ENCODE data around the gene MRPS10. TPM values are rescaled to one million over a fixed set of nuclear protein-coding genes. Genes with fewer than 3 reads are reported as not detected.
"Not testable (repeated sequence)": the region's sequence is repeated elsewhere in the genome, so short reads cannot be mapped to it uniquely, and the experiment has no call there.

The MRPS10 gene
- total RNA-seq, 1 experiment from 2014 or later, result 95.7 TPM

DNA sequence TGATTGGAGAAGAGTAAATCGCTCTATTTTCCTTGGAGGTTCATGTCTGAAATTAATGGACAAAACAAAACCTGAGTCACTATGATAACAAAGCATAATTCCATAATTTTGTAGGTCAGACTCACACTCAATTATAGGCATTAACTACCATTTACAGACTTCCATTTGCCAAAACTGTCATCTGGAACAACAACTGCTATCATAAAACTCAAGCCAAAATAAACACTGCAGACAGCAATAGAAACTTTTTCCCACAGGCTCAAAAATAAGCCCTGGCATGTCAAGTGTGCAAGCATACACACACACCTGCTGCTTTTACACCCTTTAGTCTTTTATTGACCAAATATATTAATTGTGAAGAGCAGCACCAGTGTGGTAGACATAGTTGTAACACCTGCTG lies 7.1 kb downstream of the MRPS10 start:
- no peak for DNase-seq (ENCODE audit: low read depth)

DNA sequence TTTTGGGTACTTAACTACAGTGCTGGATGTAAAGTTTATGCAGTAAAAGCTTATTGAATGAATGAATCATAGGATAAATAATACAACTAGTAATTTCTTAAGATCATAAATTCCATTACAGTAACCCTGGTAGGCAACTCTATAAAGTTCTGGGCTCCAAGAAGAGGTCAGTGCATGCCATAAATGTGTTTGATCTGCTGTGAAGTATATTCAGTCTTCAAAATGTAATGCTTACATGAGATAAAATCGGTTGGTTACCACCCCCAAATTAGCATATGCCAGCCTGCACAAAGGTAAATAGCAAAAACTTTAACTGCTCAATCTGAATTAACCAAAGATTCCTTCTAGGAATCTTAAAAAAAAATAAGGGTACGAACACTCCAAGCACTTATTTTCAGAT lies 10.1 kb downstream of the MRPS10 start:
- not testable (repeated sequence) for DNase-seq (ENCODE audit: low read depth)

DNA sequence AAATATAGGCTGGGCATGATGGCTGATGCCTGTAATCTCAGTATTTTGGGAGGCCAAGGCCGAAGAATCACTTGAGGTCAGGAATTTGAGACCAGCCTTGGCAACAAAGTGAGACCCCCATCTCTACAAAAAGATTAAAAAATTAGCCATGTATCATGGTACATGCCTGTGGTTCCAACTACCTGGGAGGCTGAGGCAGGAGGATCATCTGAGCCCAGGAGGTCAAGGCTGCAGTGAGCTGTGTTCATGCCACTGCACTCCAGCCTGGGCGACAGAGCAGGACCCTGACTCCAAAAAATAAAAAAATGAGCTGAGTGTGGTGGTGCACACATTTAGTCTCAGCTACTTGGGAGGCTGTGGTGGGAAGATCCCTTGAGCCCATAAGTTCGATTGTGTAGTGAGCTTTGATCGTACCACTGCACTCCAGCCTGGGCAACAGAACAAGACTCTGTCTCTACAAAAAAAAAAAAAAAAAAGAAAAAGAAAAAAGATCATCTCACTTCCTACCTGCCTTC lies 12.8 kb downstream of the MRPS10 start:
- no peak for DNase-seq (ENCODE audit: low read depth)

DNA sequence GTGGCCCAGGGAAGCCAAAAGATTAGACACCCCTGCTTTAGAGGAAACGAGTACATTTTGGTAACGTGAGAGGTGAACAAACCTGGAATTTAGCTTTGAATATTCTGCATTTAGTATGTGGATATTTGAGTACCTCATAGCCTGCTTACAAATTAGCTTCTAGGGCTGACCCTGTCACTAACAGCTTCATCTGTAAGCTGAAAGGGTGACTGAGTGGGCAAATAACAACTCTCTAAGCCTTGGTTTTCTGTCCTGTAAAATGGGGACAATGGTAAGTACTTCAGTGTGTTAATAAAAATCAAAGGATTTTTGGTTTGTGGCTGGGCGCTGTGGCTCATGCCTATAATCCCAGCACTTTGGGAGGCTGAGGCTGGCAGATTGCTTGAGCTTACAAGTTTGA lies 14.5 kb downstream of the MRPS10 start:
- DNase-seq (ENCODE audit: low read depth), result no peak

DNA sequence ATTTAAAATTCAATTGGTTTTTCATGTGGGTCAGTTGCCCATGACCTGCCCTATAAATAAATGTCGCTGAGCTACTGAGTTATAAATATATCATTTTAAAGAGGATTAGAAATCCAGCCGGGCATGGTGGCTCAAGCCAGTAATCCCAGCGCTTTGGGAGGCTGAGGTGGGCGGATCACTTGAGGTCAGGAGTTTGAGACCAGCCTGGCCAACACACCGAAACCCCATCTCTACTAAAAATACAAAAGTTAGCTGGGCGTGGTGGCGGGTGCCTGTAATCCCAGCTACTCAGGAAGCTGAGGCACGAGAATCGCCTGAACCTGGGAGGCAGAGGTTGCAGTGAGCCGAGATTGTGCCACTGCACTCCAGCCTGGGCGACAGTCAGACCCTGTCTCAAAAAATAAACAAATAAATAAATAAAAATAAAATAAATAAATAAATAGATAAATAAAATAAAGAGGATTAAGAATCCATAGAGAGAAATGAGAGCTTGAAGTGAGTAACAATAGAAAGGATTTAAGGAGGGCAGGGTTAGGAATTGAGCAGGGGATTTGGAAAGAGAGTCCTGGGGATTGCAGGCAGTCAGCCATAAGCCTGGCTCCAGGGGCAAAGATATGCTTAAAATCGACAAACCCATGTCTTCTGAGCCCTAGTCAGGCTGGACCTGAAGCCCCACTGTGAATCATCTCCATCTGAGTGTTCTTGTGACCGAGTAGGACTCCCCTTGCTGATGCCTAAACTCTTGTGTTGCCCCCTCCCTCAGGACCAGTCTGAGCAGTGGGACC lies 15.3 kb downstream of the MRPS10 start:
- DNase-seq (ENCODE audit: low read depth), result not testable (repeated sequence)

DNA sequence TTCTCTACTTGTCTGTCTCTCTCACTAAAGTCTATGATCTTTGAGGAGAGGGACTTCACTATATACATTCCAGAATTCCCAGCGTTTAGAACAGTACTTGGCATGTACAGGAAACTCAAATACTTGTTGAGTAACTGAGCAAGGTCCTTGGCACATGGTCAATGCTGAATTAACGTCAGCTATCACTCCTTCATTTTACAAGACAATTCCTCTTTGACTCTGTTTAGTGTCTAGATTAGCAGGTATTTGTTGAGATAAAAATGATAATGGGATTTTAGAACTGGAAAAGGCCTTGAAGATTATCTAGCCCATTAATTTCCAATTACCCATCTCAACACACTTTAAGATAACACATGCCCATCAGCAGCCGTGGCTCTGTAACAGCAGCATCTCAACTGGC lies 16.3 kb downstream of the MRPS10 start:
- no peak for DNase-seq (ENCODE audit: low read depth)

DNA sequence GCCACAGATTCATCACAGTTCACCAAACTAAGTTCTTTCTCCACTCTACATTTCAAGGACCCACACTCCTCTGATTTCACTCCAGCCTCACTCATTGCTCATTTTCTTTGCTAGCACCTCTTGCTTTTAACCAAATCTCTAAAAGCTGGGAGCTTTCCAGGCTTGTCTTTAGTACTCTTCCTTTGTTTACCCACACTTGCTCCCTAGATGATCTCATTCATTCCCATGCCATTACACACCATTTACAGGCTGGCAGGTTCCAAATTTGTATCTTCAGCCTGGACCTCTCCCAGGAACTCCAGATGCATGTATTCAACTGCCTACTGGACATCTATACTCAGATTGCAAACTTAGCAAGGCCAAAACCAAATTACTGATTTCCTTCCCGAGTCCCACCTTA lies 17.6 kb downstream of the MRPS10 start:
- peak; percentile 81 for DNase-seq (ENCODE audit: low read depth)

DNA sequence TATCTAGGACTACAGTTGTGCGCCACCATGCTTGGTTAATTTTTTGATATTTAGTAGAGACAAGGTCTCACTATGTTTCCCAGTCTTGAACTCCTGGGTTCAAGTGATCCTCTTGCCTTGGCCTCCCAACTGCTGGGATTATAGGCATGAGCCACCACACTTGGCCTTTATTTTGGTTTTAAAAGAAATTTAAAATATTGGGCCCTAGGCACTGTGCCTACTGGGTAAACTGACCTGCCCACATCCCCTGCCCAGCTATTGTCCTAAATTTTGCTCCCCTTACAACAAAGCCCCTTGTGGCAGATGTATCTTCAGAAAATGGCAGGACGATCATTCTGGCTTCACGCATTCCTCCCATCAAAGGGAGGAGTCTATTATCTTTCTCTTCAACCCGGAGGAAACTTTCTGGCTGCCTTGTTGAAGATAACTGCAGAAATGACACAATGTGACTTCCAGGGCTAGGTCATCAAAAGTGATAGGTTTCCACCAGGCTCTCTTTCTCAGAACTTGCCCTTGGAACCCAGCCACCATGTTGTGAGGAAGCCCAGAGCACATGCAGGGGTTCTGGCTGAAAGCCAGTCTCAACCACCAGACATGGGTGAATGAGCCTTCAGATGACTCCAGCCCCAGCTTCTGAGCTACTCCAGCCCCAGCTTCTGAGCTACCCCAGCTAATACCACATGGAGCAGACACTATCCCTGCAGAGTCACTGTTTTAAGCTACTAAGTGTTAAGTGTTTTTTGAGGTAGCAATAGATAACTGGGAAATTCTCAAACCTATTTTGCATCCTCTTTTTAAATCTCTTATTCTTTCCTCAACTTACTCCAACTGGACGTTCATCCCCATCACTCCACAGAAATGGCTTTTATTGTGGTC lies 18.3 kb downstream of the MRPS10 start:
- peak; percentile 83 for DNase-seq (ENCODE audit: low read depth)

DNA sequence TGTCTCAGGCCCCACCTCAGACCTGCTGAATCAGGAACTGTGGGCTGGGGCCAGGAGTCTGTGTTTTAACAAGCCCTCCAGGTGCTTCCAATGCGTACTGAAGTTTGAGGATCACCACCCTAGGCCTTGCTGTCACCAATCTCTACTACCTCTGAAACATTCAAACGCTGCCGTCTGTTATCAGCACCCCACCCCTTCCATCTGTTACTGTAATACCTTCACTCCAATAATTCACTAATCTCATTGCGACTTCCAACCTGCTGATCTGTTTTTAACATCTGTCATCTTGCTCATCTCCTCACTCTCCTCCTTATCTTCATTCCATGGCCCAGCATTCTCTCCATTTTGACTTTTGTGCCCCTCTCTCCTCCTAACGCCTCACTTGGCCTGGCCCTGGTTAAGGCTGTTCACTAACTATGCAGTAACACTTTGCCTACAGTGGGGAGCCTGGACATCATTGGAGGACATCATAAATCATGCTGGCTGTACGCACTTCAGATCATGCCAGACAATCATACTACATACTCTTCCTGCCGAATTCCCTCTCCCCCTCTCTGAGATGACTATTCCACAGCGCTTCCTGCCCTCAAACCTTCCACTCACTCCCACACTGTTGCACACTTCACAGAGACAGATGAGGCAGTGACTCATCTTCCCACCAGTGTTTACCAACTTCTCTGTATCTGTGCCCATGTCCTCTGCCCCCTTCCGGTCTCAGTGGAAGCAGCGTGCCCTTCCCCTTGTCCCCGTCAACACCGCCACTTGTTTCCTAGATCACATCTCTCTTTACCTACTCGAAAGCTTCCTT lies 19.9 kb downstream of the MRPS10 start:
- DNase-seq (ENCODE audit: low read depth), result peak; percentile 69

DNA sequence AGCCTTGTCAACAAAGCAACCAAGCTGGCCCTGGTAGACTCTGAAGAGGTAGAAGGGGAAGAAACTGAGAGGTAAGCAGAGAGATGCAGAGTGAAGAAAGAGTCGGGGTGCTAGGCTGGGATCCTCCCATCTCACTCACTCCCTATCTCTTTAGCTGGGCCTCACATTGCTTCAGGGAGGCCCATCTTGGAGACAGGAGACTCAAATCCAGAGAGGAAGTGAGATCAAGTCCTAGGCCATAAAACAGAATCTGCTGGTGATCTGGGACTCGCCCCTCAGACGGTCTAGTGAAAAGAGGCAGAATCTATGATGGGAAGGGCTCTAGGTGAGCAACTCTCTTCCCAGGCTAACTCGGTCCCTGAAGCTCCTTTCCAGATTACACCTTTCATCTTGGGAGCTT lies 22.2 kb downstream of the MRPS10 start:
- no peak for DNase-seq (ENCODE audit: low read depth)

DNA sequence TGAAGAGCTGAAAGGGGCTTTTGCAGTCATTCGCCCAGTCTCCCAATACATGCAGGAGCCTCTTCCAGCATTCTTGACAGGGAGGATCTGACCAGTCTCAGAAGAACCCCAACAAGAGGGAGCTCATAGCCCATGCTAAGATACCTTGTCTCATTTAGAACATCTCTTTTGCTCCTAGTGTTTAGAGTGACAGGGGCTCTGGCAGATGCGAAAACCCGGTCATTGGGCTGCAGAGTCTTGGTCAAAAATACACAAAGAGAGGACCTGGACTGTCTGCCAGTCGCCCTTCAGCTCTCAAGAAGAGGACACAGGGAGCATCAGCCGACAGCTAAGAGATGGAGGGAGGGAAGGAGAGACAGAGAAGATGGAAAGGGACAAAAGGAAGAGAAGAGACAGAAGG lies 23.6 kb downstream of the MRPS10 start:
- no peak for DNase-seq (ENCODE audit: low read depth)

DNA sequence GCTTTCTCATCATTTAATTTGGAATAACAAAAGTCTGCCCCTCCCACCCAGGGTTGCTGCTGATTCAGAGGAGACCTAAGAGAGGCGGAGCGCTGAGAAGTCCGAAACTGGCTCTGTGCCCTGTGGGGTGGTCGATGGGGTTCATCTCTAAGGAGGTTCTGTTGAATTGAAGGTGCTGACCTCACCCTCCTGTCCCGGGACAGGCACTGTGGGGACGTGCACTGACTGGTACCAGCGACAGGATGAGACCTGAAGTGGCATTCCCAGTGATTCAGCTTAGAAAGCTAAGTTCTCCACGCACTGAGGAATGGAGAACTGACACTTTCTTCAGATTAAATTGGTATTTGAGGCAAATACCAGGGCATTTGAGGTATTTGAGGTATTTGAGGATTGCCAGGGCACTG lies 24.2 kb downstream of the MRPS10 start:
- DNase-seq (ENCODE audit: low read depth), result peak; percentile 18

DNA sequence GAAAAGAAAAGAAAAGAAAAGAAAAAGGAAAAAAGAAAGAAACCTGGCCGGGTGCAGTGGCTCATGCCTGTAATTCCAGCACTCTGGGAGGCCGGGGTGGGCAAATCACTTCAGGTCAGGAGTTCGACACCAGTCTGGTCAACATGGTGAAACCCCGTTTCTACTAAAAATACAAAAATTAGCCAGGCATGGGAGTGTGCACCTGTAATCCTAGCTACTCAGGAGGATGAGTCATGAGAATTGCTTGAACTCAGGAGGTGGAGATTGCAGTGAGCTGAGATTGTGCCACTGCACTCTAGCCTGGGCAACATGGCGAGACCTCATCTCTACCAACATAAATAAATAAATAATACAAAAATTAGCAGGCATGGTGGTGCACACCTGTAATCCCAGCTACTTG lies 25.3 kb downstream of the MRPS10 start:
- DNase-seq (ENCODE audit: low read depth), result not testable (repeated sequence)

DNA sequence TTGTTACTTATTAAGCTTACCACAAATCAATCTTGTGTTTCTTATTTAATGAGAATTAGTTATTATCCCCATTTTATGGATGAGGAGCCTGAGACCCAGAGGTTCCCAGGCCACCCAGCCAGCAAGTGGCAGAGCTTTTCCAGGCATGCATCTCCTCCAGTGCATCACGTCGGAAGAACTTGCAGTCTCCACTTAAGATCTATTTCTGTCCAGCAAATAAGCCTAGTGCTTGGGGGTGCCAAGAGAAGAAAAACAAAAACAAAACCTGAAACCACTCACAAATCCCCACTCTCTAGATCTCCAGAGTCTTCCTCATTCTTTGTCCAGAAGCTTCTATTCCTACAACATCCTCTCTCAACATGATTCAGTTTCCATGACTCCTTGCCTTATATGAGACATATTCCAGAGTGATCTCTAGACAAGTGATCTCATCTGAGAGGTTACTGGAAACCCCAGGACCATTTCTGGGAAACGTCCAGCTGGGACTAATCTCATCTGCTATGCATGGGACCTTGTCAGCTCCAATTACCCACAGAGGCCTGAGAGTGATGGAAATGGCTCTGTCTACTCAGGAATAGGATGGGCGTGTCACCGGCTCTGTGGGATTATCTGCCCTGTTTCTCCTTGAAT lies 27.0 kb downstream of the MRPS10 start:
- peak; percentile 43 for DNase-seq (ENCODE audit: low read depth)

DNA sequence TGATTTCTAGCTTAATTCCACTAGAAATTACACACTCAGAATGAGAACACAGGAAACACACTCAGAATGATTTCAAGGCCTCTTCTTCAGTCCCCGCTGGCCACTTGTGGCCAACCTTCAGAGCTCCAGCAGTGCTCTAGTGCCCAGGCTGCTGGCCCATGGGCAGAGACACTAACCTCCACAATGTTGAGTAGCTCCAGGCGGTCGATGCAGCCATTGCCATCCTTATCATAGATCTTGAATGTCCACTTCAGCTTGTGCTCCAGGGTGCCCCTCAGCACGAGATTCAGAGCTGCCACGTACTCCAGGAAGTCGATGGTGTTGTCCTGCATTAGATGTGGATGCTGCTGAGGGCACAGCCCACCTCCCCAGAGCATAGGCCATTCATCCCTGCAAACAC lies 29.3 kb downstream of the MRPS10 start:
- no peak for DNase-seq (ENCODE audit: low read depth)

DNA sequence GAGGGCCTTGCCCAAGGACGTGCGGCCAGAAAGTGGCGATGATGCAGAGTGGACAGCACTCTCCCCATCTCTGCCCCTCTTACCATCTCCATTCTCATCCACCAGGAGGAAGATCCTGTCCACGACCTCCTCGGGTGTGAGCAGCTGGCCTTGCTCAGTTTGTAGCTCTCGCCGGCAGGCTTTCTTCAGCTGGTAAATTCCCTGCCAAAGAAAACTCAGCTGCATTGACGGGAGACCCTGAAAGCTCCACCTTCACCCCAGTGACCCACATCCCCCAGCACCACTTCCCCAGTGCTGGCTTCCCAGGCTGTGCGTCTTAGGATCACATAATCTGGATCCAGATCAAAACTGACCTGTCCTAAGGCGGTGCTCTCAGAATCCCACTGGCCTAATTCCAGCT lies 32.1 kb downstream of the MRPS10 start:
- no peak for DNase-seq (ENCODE audit: low read depth)

DNA sequence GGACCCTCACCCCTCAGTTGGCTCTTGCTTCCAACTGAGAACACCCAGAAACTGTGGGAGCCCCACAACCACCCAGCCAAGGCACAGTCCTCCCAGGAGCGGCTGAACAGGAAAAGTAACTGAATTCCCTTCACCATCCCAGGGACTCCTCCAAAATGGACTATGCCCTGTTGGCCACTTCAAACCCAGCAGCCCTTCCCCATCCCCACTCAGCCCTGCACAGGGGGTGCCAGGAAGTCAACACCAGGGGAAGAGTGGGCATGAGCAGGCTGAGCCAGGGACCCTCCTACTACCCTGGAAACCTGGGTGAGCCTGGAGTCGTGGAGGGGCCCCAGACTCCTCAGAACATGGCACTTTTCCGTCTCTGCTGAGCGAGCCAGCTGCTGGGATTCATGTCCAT lies 33.2 kb downstream of the MRPS10 start:
- no peak for DNase-seq (ENCODE audit: low read depth)

DNA sequence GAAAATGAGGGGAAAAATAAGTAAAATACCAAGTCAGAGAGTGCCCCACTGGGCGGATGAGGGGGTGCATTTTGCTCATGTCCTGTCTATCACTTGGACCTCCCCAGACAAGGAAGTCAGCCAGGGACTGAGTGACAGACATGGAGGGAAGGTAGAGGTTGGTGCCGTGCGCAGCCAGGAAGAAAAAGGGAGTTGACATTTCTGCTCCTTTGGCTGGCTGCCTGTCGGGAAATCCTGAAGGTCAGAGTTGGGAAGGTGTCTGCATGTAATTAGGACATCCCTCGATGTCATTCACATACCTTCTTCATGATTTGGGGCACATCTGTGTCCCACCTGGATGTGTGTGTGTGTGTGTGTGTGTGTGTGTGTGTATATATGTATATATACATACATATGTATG lies 35.6 kb downstream of the MRPS10 start:
- no peak for DNase-seq (ENCODE audit: low read depth)

DNA sequence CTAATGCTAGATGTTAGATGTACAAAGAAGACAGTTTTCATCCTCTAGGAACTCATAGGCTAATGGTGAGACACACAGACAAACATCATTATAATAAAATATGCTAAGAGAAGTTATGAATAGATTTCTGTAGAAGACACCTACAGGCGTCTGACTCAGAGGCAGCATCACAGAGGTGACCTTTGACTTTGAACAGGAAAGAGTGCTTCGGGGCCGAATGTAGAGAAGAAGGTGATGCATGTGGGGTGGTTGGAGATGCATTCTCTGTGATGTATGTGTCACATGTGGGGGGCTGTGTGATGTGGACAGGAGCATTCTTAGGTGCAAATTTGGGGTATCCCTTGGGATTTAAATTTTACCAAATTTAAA lies 37.7 kb downstream of the MRPS10 start:
- DNase-seq (ENCODE audit: low read depth), result no peak

DNA sequence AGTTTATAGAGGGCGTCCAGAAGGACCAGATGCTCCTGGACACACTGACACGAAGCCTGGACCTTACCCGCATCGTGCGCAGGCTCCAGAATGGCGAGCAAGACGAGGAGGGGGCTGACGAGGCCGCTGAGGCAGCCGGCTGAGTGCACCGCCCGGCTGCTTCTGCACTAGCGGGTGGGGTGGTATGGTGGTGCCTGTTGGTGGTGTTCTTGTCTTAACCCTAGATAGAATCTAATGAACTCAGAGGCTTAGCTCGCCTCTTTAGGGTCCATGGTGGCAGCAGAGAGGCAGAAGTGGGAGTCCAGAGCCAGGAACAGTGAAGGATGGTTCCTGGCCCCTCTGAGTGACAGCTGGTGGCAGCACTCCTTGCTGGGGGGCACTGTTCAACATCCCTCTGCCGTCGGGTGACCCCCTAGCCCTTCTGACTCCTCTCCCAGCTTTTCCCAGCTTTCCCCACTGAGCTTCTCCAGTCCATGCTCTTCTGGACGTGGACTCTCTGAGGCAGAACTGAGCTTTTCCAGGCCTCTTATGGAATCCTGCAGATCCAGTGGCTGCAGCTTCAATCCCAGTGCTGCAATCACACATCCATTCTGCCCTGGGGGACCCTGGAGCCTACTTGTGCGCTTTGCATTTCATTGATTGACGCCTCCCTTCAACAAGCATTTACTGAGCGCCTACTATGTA lies 38.3 kb downstream of the MRPS10 start:
- DNase-seq (ENCODE audit: low read depth), result no peak

Measured in Daoy (cell line).